HFFc6 (cell line): ENCODE results near the gene REEP5. TPM values are rescaled to one million over a fixed set of nuclear protein-coding genes. Genes with fewer than 3 reads are reported as not detected.

Experiments
- DNase-seq: peaks from one replicate; pipeline ENCODE4 v3.0.0-alpha.2; 2018
- H3K27ac Mint-ChIP-seq: 2 replicates; pipeline ENCODE4 v1.8.0; 2020; ENCODE audit warnings: mild to moderate bottlenecking, mixed read lengths
- H3K27me3 Mint-ChIP-seq: 2 replicates; pipeline ENCODE4 v1.8.0; 2021; ENCODE audit warnings: mild to moderate bottlenecking, moderate library complexity, mixed read lengths; ENCODE audit not compliant: insufficient read depth
- H3K36me3 Mint-ChIP-seq: 2 replicates; pipeline ENCODE4 v1.8.0; 2021; ENCODE audit warnings: low read depth, mixed read lengths
- H3K4me1 Mint-ChIP-seq: 2 replicates; pipeline ENCODE4 v1.8.0; 2020; ENCODE audit warnings: low read depth, mixed read lengths
- H3K4me3 Mint-ChIP-seq: 2 replicates; pipeline ENCODE4 v1.8.0; 2020; ENCODE audit warnings: mild to moderate bottlenecking, moderate library complexity, mixed read lengths
- H3K9me3 Mint-ChIP-seq: 2 replicates; pipeline ENCODE4 v1.8.0; 2020; ENCODE audit warnings: mild to moderate bottlenecking, mixed read lengths
- CTCF ChIP-seq: fragments of 200-600 bp; sonication (generic); IDR thresholded peaks from 2 replicates; pipeline ENCODE4 v1.5.0; 2021; ENCODE audit warnings: antibody characterized with exemption, mild to moderate bottlenecking
- total RNA-seq, 6 experiments: library from RNA; stranded (reverse); fragmentation: NEBNext Ultra II Directional; extraction: Animal tissue kit (Norgen Biotek cat#: 25700); gene quantifications; 2 replicates in 1 of 6; 3 replicates in 5 of 6; pipeline ENCODE4 v1.2.3, GENCODE V29; 2021

Gene REEP5
- total RNA-seq, 6 experiments from 2014 or later = 95.9 to 143 (median 107) TPM

- no peak for DNase-seq
- H3K36me3 Mint-ChIP-seq = no peaks in the 10 kb centered on the region
- no peak overlapping the region for H3K4me3 Mint-ChIP-seq
- H3K27me3 Mint-ChIP-seq = peaks cover 5% of the 10 kb centered on the region
- no peaks in the 10 kb centered on the region; the same call in 1 of the 2 replicates for H3K9me3 Mint-ChIP-seq
- peaks cover 34% of the 10 kb centered on the region for H3K4me1 Mint-ChIP-seq
- H3K27ac Mint-ChIP-seq = no peak overlapping the region
- TF ChIP-seq CTCF = no peak
Measured at GRCh38 chr5:112956606-112957005, 34.6 kb upstream of the REEP5 start.

- TF ChIP-seq CTCF = no peak
- Mint-ChIP-seq H3K4me3 (no peak overlapping the region), H3K27ac (no peak overlapping the region), H3K4me1 (no peaks in the 10 kb centered on the region), H3K9me3 (no peaks in the 10 kb centered on the region; the same call in 1 of the 2 replicates), H3K27me3 (peaks cover 5% of the 10 kb centered on the region), H3K36me3 (no peaks in the 10 kb centered on the region)
- no peak for DNase-seq
Measured at GRCh38 chr5:112951124-112951702, 29.2 kb upstream of the REEP5 start.

GRCh38 chr5:112948458-112948857 lies 26.4 kb upstream of the REEP5 start:
- H3K27ac Mint-ChIP-seq = no peak overlapping the region
- TF ChIP-seq CTCF = no peak
- peaks cover 15% of the 10 kb centered on the region for H3K27me3 Mint-ChIP-seq
- H3K9me3 Mint-ChIP-seq = no peaks in the 10 kb centered on the region; the same call in 1 of the 2 replicates
- no peak for DNase-seq
- no peaks in the 10 kb centered on the region for H3K36me3 Mint-ChIP-seq
- H3K4me3 Mint-ChIP-seq = no peak overlapping the region
- H3K4me1 Mint-ChIP-seq = no peaks in the 10 kb centered on the region

- no peaks in the 10 kb centered on the region for H3K36me3 Mint-ChIP-seq
- DNase-seq = no peak
- TF ChIP-seq CTCF = no peak
Measured at GRCh38 chr5:112940670-112941069, 18.6 kb upstream of the REEP5 start.

GRCh38 chr5:112938286-112938685 lies 16.3 kb upstream of the REEP5 start:
- H3K27me3 Mint-ChIP-seq = peaks cover 12% of the 10 kb centered on the region
- no peaks in the 10 kb centered on the region for H3K36me3 Mint-ChIP-seq
- no peaks in the 10 kb centered on the region for H3K9me3 Mint-ChIP-seq
- TF ChIP-seq CTCF = no peak
- H3K27ac Mint-ChIP-seq = no peak overlapping the region
- no peak for DNase-seq
- no peak overlapping the region for H3K4me3 Mint-ChIP-seq
- peaks cover 23% of the 10 kb centered on the region for H3K4me1 Mint-ChIP-seq

More at GRCh38 chr5:112940670-112941069, 18.6 kb upstream of the REEP5 start:
- Mint-ChIP-seq H3K4me3 (no peak overlapping the region), H3K4me1 (peaks cover 2% of the 10 kb centered on the region), H3K27me3 (peaks cover 19% of the 10 kb centered on the region), H3K9me3 (no peaks in the 10 kb centered on the region), H3K27ac (no peak overlapping the region)
